Vagina (tissue), 2 donors: ENCODE data around the gene TTC19. TPM values are rescaled to one million over a fixed set of nuclear protein-coding genes. Genes with fewer than 3 reads are reported as not detected.

Experiments
- DNase-seq, 2 donors: peaks; one replicate each; pipeline ENCODE4 v3.0.0-alpha.2; 2017; ENCODE audit errors: extremely low spot score in 2 of 2
- H3K27ac ChIP-seq: fragments of 200-600 bp; sonication (generic); one replicate; pipeline ENCODE4 v1.5.1; 2019
- H3K27me3 ChIP-seq: fragments of 200-600 bp; sonication (generic); one replicate; pipeline ENCODE4 v1.5.1; 2019
- H3K36me3 ChIP-seq, 2 donors: fragments of 200-600 bp; sonication (generic); one replicate each; pipeline ENCODE4 v1.5.1; 2017 to 2019
- H3K4me1 ChIP-seq: fragments of 200-600 bp; sonication (generic); one replicate; pipeline ENCODE4 v1.5.1; 2019
- H3K4me3 ChIP-seq, 2 donors: fragments of 200-600 bp; sonication (generic); 1 replicate in 1 of 2; 2 replicates in 1 of 2; pipeline ENCODE4 v1.5.1; 2016 to 2019
- H3K9me3 ChIP-seq: fragments of 200-600 bp; sonication (generic); one replicate; pipeline ENCODE4 v1.5.1; 2019
- CTCF ChIP-seq, 3 experiments: fragments of 450-650 bp in 2 of 3; fragments of 200-600 bp in 1 of 3; sonication (generic) in 1 of 3; IDR thresholded peaks; one replicate each; pipeline ENCODE4 v1.5.1; 2017 to 2019; ENCODE audit warnings: antibody characterized with exemption in 3 of 3, mild to moderate bottlenecking in 2 of 3, moderate library complexity in 2 of 3
- POLR2A ChIP-seq, 2 donors: fragments of 450-650 bp; IDR thresholded peaks; one replicate each; pipeline ENCODE4 v1.6.1; 2017; ENCODE audit warnings: antibody characterized with exemption in 2 of 2, mild to moderate bottlenecking in 2 of 2, moderate library complexity in 2 of 2
- POLR2AphosphoS5 ChIP-seq, 2 donors: sonication (generic); formaldehyde crosslinking; IDR thresholded peaks; one replicate each; pipeline ENCODE4 v1.9.0; 2017; ENCODE audit warnings: antibody characterized with exemption in 2 of 2, mild to moderate bottlenecking in 2 of 2, low read depth in 1 of 2; ENCODE audit not compliant: insufficient read depth in 1 of 2
- intact Hi-C: fragments of 100-400 bp; cut with DNase I; formaldehyde crosslinking; loops from one replicate; pipeline ENCODE4 v1.15.1; 2023
- total RNA-seq: library from RNA; depleted of rRNA; stranded (reverse); fragments of >200 nt; gene quantifications from one replicate; pipeline ENCODE4 v1.2.3, GENCODE V29; 2016

The TTC19 gene
- total RNA-seq, 1 donor from 2014 or later: 99.7 TPM

GRCh38 chr17:15954222-15954621 is 45.4 kb upstream of the TTC19 start:
- no peaks in the 10 kb centered on the region for H3K36me3 ChIP-seq
- no peaks in the 10 kb centered on the region for H3K27me3 ChIP-seq
- intact Hi-C loops: no loop called here
- DNase-seq: no peak
- no peak overlapping the region for H3K4me3 ChIP-seq
- H3K9me3 ChIP-seq: no peaks in the 10 kb centered on the region
- H3K27ac ChIP-seq: no peak overlapping the region
- TF ChIP-seq POLR2AphosphoS5 (IDR thresholded peaks at IDR 0.05; ENCODE audit: insufficient read depth in 1 of 2, low read depth in 1 of 2) (no peak), CTCF (IDR thresholded peaks at IDR 0.05) (no peak), POLR2A (IDR thresholded peaks at IDR 0.05) (no peak)
- H3K4me1 ChIP-seq: peaks cover 7% of the 10 kb centered on the region

DNA sequence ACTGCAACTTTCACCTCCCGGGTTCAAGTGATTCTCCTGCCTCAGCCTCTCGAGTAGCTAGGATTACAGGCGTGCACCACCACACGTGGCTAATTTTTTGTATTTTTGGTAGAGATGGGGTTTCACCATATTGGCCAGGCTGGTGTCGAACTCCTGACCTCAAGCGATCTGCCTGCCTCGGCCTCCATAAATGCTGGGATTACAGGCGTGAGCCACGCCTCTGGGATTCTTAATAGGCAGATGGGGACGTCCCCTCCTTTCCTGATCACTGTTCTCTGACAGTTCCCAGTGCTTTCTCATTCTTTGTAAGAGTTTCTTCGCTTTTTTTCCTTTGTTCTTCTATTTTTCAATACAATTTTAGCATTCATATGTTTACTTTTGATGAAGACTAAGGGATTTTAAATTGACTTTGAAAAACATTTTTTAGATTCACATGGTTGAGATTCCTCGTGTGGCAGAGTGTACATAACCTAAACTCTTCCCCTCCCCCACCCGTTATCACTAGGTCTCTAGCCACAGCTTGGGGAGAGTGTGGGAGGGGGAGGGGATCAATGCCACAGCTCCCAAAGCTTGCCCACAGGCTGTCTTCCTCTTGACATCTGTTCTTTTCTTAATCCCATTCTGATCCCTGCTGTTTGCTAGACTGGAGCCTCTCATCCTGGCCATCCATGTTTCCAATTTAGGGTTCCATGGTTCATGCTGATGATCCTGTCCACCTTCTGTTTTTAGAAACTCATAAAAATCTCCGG is 43.7 kb upstream of the TTC19 start:
- no peaks in the 10 kb centered on the region for H3K36me3 ChIP-seq
- peaks cover 11% of the 10 kb centered on the region for H3K4me1 ChIP-seq
- H3K27ac ChIP-seq: no peak overlapping the region
- H3K4me3 ChIP-seq: no peak overlapping the region
- TF ChIP-seq POLR2A (IDR thresholded peaks at IDR 0.05) (no peak), POLR2AphosphoS5 (IDR thresholded peaks at IDR 0.05; ENCODE audit: insufficient read depth in 1 of 2, low read depth in 1 of 2) (no peak), CTCF (IDR thresholded peaks at IDR 0.05) (no peak)
- intact Hi-C loops: no loop called here
- DNase-seq: no peak
- H3K27me3 ChIP-seq: no peaks in the 10 kb centered on the region
- H3K9me3 ChIP-seq: no peaks in the 10 kb centered on the region

DNA sequence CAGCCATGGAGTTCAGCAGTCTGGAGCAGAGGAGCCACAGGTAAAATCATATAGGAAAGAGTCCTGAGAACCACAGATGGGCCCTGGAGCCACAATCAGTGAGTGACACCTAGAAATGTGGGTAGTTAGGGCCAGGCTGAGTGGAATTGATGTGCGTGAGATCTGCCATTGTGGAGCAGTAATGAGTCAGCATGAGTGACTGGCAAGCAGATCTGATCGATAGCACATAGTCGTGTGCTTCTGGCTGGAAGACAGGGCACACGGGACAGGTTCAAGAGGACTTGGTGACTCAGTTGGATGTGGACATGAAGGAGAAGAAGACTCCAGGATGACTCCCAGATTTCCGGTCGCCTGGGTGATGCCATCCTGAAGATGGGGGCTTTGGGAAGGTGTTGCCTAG is 42.4 kb upstream of the TTC19 start:
- H3K36me3 ChIP-seq: no peaks in the 10 kb centered on the region
- TF ChIP-seq POLR2AphosphoS5 (IDR thresholded peaks at IDR 0.05; ENCODE audit: insufficient read depth in 1 of 2, low read depth in 1 of 2): no peak
- TF ChIP-seq POLR2A (IDR thresholded peaks at IDR 0.05): no peak
- H3K9me3 ChIP-seq: no peaks in the 10 kb centered on the region
- H3K27ac ChIP-seq: no peak overlapping the region
- intact Hi-C loops: no loop called here
- no peaks in the 10 kb centered on the region for H3K27me3 ChIP-seq
- H3K4me1 ChIP-seq: peaks cover 11% of the 10 kb centered on the region
- no peak overlapping the region for H3K4me3 ChIP-seq
- no peak for DNase-seq

DNA sequence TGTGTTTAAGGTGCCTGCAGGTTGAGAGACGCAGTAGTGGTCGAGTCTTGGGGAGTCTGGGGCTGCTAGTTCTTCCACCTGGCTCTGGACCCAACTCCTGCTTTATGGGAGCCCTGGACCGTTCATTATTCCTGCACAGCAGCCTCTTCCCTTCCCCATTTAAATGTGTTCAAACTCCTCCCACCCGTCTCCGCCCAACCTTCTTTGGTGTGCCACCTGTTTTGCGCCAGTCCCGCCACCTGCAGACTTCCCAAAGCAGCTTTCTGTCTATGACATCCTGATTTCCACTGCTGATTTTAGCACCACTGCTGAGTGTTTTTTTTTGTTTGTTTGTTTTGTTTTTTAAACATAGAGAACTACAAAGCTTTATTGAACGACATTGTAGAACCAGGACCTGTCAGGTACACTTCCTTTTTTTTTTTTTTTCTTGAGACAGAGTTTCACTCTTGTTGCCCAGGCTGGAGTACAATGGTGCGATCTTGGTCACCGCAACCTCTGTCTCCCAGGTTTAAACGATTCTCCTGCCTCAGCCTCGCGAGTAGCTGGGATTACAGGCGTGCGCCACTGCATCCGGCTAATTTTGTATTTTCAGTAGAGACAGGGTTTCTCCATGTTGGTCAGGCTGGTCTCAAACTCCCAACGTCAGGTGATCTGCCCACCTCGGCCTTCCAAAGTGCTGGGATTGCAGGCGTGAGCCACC is 41.9 kb upstream of the TTC19 start:
- no peaks in the 10 kb centered on the region for H3K27me3 ChIP-seq
- no peak overlapping the region for H3K27ac ChIP-seq
- peaks cover 11% of the 10 kb centered on the region for H3K4me1 ChIP-seq

GRCh38 chr17:15958484-15958854 is 41.2 kb upstream of the TTC19 start:
- no peaks in the 10 kb centered on the region for H3K27me3 ChIP-seq
- no peaks in the 10 kb centered on the region for H3K36me3 ChIP-seq
- intact Hi-C loops: no loop called here
- H3K9me3 ChIP-seq: no peaks in the 10 kb centered on the region
- peaks cover 11% of the 10 kb centered on the region for H3K4me1 ChIP-seq
- H3K4me3 ChIP-seq: no peak overlapping the region
- no peak overlapping the region for H3K27ac ChIP-seq
- no peak for DNase-seq
- no peak for TF ChIP-seq POLR2AphosphoS5 (IDR thresholded peaks at IDR 0.05; ENCODE audit: insufficient read depth in 1 of 2, low read depth in 1 of 2)
- no peak for TF ChIP-seq POLR2A (IDR thresholded peaks at IDR 0.05)
- no peak for TF ChIP-seq CTCF (IDR thresholded peaks at IDR 0.05)

More for the DNA sequence above, 41.9 kb upstream of the TTC19 start:
- no peak for DNase-seq
- Histone ChIP-seq H3K36me3 (no peaks in the 10 kb centered on the region), H3K9me3 (no peaks in the 10 kb centered on the region), H3K4me3 (no peak overlapping the region)
- intact Hi-C loops: no loop called here
- TF ChIP-seq POLR2A (IDR thresholded peaks at IDR 0.05): no peak
- TF ChIP-seq CTCF (IDR thresholded peaks at IDR 0.05): no peak
- TF ChIP-seq POLR2AphosphoS5 (IDR thresholded peaks at IDR 0.05; ENCODE audit: insufficient read depth in 1 of 2, low read depth in 1 of 2): no peak
